ENCODE measurements around the gene TRMT61B.
A peak's percentile ranks its signal among the peaks of the same experiment; 100 is the strongest.

TRMT61B gene

GRCh38 chr2:28855977-28856376 lies 14.1 kb downstream of the TRMT61B start:
- no peak for DNase-seq (ENCODE audit: low read depth)

GRCh38 chr2:28855193-28855592 lies 14.9 kb downstream of the TRMT61B start:
- DNase-seq (ENCODE audit: low read depth) = no peak

DNA sequence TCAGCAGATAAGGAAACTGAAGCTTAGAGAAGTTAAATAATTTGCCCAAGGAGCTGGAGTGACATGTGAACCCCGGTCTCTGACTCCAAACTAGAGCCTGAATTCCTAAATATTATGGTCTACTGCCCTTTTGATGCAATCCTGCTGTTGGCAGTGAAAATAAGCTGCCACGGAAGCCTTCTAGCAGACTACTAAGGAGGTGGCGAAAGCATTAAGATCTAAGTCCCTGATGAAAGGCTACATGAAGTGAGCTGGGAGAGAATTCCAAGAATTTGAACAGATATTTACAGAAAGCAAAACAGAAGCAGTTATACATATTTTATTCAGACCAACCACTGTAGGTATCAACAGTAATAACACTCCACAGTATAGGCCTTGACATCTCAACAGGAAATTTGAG lies 28.1 kb downstream of the TRMT61B start:
- DNase-seq (ENCODE audit: low read depth) = no peak

- no peak for DNase-seq (ENCODE audit: low read depth)
Measured at GRCh38 chr2:28838971-28839370, 31.1 kb downstream of the TRMT61B start.

DNA sequence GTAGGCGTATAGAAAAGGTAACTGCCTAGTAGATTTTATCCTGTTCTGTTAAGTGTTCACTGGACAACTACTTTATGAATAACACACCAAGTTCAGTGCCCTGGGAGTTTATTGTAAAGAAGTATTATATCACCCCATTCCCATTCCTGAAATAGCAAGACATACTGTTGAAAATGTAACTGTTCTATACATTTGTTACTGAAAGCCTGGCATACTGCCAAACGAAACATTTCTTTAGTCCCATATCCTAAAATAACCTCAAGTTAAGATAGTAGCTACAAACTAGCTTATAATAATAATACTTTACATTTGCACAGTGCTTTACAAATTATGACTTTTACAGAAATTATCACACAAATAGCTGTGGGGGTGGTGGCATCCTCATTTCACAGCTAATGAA lies 34.3 kb downstream of the TRMT61B start:
- DNase-seq (ENCODE audit: low read depth) = no peak

GRCh38 chr2:28833740-28834470 lies 36.2 kb downstream of the TRMT61B start:
- no peak for DNase-seq (ENCODE audit: low read depth)

DNA sequence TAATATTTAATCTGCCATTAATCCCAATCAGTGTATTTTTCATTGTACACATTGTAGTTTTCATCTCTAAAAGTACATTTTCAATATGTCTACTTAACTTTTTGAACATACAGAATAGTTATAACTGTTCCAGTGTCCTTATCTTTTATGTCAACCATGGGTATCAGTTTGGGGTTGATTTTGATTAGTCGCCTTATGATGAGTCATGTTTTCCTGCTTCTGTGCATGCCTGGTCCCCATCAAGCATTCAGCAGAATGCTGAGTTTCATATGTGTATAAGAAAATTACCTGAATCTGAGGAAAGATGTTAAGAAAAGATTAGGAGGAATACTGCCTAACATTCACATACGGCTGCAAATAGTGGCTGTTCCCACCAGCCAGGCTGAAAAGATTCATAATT lies 41.7 kb downstream of the TRMT61B start:
- no peak for DNase-seq (ENCODE audit: low read depth)

GRCh38 chr2:28824870-28825269 lies 45.2 kb downstream of the TRMT61B start:
- DNase-seq (ENCODE audit: low read depth) = no peak

- no peak for DNase-seq (ENCODE audit: low read depth)
Measured at GRCh38 chr2:28824207-28824606, 45.9 kb downstream of the TRMT61B start.

GRCh38 chr2:28822036-28822435 lies 48.1 kb downstream of the TRMT61B start:
- no peak for DNase-seq (ENCODE audit: low read depth)

GRCh38 chr2:28821295-28821958 lies 48.7 kb downstream of the TRMT61B start:
- peak; percentile 17 for DNase-seq (ENCODE audit: low read depth)

- DNase-seq (ENCODE audit: low read depth) = no peak
Measured at GRCh38 chr2:28818053-28818452, 52.1 kb downstream of the TRMT61B start.

DNA sequence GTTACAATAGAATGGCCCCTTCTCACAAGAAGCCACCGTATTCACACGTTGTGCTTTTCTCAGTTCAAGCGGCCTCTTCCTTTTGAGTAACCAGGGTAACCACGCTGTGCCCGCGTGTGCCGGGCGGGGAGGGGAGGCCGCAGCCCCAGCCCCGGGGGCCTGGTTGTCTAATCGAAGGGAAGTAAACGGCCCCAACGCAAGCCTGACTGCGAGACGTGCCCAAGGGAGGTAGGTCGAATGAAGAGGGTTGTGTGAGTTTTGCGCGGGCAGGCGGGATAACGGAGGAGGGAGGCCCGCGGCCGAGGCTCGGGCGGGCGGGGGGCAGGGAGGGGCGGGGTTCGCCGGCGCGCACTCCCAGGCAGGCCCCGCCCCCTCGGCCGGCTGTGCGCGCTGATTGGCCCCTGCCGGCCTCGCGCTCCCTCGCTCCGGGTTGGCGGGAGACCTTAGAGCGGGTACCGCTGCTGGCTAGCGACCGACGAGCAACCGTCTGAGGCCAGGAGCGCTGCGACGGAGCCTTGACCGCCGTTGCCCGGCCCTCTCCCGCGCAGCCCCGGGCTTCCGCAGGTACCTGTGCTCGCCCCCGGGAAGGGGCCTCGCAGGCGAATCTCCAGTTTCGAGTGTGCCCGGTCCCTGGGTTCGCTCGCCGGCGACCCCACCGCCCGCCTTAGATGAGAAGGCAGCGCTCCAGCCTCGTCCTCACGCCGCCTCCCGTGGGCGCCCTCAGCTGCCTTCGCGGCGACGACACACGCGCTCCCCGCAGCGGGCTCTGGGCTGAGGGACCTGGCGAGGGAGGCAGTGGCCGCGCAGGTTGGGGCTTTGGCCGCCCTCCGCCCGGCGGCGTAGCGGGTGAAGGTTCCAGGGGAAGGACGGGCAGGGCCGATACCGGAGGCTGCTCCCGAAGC lies 59.5 kb downstream of the TRMT61B start, which contains the start of gene SPDYA:
Gene SPDYA, plus strand, starts transcription at position 451 of the 902 bp plus-strand sequence. CDS start 5,181 bp downstream, outside the sequence.
- DNase-seq (ENCODE audit: low read depth) = no peak

- no peak for DNase-seq (ENCODE audit: low read depth)
Measured at GRCh38 chr2:28809927-28810326, 60.2 kb downstream of the TRMT61B start.

DNA sequence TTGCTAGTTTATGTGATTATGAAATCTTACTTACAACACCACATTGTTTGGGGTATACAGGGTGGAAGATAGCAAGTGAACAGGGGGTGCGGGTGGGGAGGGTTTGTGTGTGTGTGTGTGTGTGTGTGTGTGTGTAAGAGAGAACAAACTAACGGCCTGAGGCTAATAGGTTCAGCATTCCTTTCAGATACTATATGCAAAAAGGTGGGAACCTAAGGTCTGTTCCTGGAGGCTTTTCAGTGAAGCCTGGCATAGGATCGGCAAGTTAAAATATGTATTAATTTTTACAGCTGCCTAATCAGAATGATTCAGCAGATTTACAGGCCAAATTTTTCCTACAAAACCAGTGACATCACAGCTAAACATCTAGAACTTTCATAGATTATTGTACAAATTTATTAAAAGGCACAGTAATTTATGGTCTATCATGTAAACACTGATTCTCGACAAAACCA lies 67.1 kb downstream of the TRMT61B start:
- DNase-seq (ENCODE audit: low read depth) = no peak

DNA sequence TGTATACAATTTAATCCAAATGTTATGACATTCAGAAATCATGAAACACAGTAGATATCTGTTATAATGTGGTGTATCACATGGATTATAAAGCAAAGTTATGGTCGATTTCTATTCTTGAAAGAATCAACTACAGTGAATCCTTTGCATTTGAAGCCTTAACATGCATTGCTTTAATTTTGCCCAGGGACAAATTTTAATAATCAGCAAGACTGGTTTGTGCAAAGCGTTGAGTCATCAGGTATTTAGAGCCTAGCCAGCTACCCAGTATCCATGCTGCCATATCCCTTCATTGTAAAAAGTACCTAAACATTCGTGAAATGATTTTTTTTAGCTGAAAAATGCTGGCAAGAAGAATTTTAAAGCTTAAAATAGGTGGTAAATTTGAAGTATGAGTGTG lies 68.4 kb downstream of the TRMT61B start:
- DNase-seq (ENCODE audit: low read depth) = no peak

Measured in HS-27A (cell line).